ENCODE results near the gene SVEP1. TPM values are rescaled to one million over a fixed set of nuclear protein-coding genes. Genes with fewer than 3 reads are reported as not detected.
"Not testable (repeated sequence)": the region's sequence is repeated elsewhere in the genome, so short reads cannot be mapped to it uniquely, and the experiment has no call there.

The SVEP1 gene
- total RNA-seq, 4 donors from 2014 or later, result 53.8 to 97.8 (median 78.8) TPM

DNA sequence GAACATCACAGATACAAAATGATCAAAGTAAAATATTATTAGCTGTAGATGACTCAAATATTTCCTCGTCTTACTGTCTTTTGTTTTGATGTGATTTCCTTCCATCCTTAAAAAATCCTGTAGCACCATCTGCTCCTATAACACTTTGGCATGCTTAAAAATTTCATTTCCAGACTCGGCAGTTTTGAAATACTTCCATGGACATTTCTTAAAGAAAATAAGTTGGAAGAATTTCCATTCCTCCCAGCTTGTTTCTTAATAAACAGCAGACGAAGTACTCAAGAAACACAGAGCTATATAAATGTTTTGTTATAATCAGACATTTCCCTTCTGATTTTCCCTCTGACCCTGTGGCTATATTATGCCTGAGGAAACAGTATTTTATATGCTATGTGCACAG lies 41.2 kb upstream of the SVEP1 start:
- Histone ChIP-seq H3K27me3 (no peaks in the 10 kb centered on the region), H3K4me1 (peaks cover 0 to 5% (median 0%) of the 10 kb centered on the region in 4 donors)
- TF ChIP-seq EP300 (IDR thresholded peaks at IDR 0.05) (no peak), POLR2A (IDR thresholded peaks at IDR 0.05) (no peak)
- TF ChIP-seq, protein P1, sequence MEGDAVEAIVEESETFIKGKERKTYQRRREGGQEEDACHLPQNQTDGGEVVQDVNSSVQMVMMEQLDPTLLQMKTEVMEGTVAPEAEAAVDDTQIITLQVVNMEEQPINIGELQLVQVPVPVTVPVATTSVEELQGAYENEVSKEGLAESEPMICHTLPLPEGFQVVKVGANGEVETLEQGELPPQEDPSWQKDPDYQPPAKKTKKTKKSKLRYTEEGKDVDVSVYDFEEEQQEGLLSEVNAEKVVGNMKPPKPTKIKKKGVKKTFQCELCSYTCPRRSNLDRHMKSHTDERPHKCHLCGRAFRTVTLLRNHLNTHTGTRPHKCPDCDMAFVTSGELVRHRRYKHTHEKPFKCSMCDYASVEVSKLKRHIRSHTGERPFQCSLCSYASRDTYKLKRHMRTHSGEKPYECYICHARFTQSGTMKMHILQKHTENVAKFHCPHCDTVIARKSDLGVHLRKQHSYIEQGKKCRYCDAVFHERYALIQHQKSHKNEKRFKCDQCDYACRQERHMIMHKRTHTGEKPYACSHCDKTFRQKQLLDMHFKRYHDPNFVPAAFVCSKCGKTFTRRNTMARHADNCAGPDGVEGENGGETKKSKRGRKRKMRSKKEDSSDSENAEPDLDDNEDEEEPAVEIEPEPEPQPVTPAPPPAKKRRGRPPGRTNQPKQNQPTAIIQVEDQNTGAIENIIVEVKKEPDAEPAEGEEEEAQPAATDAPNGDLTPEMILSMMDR (IDR thresholded peaks at IDR 0.05), result no peak

DNA sequence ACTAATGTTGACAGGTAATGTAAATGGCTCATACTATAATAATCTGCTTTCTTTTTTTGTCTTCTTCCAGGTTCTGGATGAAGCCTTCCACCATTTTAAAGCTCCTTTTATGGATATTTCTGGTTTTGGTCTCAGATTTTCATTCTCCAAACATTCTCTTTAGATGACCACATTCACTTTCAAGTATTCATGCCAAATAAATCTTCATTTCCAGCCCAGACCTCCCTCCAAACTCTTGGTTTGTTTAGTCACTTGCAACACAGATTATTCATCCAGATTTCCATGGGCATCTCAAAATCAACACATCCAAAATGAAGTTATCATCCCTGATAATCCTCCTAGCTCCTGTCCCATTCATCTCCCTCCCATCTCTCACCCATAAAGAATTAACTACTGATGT lies 40.3 kb upstream of the SVEP1 start:
- no peak overlapping the region for H3K27ac ChIP-seq
- no peak for TF ChIP-seq POLR2A (IDR thresholded peaks at IDR 0.05)
- TF ChIP-seq EP300 (IDR thresholded peaks at IDR 0.05), result no peak
- TF ChIP-seq, protein P1 (IDR thresholded peaks at IDR 0.05), result no peak
- H3K4me3 ChIP-seq, result no peak overlapping the region
- DNase-seq (ENCODE audit: low spot score in 2 of 2), result no peak
- peaks cover 0 to 5% (median 0%) of the 10 kb centered on the region in 4 donors for H3K4me1 ChIP-seq
- no peaks in the 10 kb centered on the region for H3K27me3 ChIP-seq
- no peaks in the 10 kb centered on the region for H3K36me3 ChIP-seq
- no peaks in the 10 kb centered on the region for H3K9me3 ChIP-seq

More for the DNA sequence above, 41.2 kb upstream of the SVEP1 start:
- no peak for DNase-seq (ENCODE audit: low spot score in 2 of 2)
- Histone ChIP-seq H3K27ac (no peak overlapping the region), H3K36me3 (no peaks in the 10 kb centered on the region), H3K4me3 (no peak overlapping the region), H3K9me3 (no peaks in the 10 kb centered on the region)
- 31 to 40% methylated on average over 3 of the region's 3 CpGs for WGBS, 2 donors

DNA sequence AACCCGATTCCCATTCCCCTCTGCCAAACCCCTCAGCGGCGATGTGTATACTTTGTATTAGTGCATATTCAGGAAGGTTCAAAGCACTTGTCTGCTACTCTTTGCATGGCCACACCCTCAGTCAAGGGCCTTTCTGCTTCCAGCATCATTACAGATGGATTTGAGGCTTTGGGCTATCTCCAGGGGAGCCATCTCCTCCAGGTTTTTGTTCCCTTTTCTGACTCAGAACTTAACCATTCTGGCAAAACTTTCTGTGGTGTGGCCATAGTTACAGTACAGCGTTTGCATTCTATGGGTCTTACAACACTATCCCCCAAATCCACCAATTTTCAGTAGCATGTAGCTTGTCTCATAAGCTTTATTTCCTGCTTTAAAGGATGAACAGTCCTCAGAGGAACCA lies 36.0 kb upstream of the SVEP1 start:
- DNase-seq (ENCODE audit: low spot score in 2 of 2), result no peak
- 81 to 88% methylated on average over 4 of the region's 4 CpGs for WGBS, 2 donors
- TF ChIP-seq EP300 (IDR thresholded peaks at IDR 0.05), result no peak
- no peak for TF ChIP-seq POLR2A (IDR thresholded peaks at IDR 0.05)
- TF ChIP-seq, protein P1 (IDR thresholded peaks at IDR 0.05), result no peak
- Histone ChIP-seq H3K36me3 (no peaks in the 10 kb centered on the region), H3K27me3 (no peaks in the 10 kb centered on the region), H3K27ac (no peak overlapping the region), H3K9me3 (no peaks in the 10 kb centered on the region), H3K4me1 (no peaks in the 10 kb centered on the region), H3K4me3 (no peak overlapping the region)

DNA sequence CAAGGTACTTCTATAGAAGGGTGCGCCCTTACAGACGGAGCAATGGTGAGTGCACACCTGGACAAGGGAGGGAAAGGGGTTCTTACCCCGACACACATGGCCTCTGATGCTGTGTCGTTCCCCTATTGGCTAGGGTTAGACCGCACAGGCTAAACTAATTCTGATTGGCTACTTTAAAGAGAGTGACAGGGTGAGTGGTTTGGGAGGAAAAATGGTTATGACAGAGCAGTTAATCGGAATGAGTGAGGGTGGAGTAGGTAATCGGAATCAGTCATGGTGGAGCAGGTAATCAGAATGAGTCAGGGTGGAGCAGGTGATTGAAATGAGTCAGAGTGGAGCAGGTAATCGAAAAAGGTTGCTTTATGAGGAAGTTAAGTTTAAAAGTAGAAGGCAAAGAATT lies 35.0 kb upstream of the SVEP1 start:
- not testable (repeated sequence) for H3K27ac ChIP-seq; H3K36me3 ChIP-seq; DNase-seq (ENCODE audit: low spot score in 2 of 2); H3K27me3 ChIP-seq; H3K9me3 ChIP-seq; H3K4me1 ChIP-seq; H3K4me3 ChIP-seq
- 89 to 90% methylated on average over 8 of the region's 8 CpGs for WGBS, 2 donors

DNA sequence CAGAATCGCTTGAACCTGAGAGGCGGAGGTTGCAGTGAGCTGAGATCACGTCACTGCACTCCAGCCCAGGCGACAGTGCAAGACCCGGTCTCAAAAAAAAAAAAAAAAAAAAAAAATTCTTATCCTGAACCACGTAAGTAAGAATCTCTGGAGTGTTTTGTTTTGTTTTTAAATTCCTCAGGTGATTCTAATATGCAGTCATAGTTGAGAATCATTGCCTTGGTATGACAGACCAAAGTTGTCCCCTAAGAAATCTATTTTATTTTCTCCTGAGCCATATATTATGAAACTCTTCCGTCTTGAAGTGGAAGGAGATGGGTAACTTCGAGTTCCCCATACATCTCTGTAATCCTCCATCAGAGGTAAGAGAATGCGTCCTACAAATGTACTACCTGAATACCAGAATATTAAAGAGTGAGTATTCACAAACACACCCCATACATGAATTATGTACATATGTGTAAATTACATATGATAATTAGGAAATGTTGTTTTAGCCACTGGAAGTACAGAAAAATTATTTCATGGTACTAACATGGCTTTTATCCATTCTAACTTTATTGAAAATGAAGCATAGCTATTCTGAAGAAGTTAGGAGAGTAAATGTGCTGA lies 26.7 kb upstream of the SVEP1 start:
- Histone ChIP-seq H3K4me3 (no peak overlapping the region), H3K27me3 (no peaks in the 10 kb centered on the region), H3K4me1 (no peaks in the 10 kb centered on the region), H3K36me3 (no peaks in the 10 kb centered on the region), H3K9me3 (no peaks in the 10 kb centered on the region), H3K27ac (no peak overlapping the region)
- WGBS, 2 donors, result 83 to 85% methylated on average over 9 of the region's 9 CpGs
- DNase-seq (ENCODE audit: low spot score in 2 of 2), result no peak
- TF ChIP-seq EP300 (IDR thresholded peaks at IDR 0.05), result no peak
- no peak for TF ChIP-seq POLR2A (IDR thresholded peaks at IDR 0.05)
- TF ChIP-seq, protein P1 (IDR thresholded peaks at IDR 0.05), result no peak

DNA sequence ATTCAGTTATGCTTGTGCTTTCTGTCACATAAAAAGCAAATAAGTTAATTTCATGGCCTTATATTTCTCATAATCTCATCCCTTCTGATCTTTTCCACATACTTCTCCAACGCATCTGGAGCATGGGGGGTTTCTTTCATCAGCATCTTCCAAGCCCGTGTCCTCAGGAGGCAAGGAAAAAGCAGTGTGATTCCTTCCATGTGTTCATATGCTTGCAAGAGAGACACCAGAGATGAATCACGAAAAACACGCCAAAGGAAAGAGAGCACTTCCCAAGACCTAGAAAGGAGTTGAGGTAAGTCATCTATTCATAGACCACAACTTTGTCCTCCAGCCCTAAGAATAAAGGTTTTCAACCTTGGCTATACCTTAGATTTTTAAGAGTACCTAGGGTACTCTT lies 26.0 kb upstream of the SVEP1 start:
- H3K9me3 ChIP-seq, result no peaks in the 10 kb centered on the region
- no peak for DNase-seq (ENCODE audit: low spot score in 2 of 2)

More for the DNA sequence above, 26.0 kb upstream of the SVEP1 start:
- 67 to 68% methylated on average over 4 of the region's 4 CpGs for WGBS, 2 donors
- H3K4me3 ChIP-seq, result no peak overlapping the region
- no peaks in the 10 kb centered on the region for H3K27me3 ChIP-seq
- H3K36me3 ChIP-seq, result no peaks in the 10 kb centered on the region
- no peak overlapping the region for H3K27ac ChIP-seq
- no peaks in the 10 kb centered on the region for H3K4me1 ChIP-seq
- no peak for TF ChIP-seq EP300 (IDR thresholded peaks at IDR 0.05)
- no peak for TF ChIP-seq POLR2A (IDR thresholded peaks at IDR 0.05)
- TF ChIP-seq, protein P1 (IDR thresholded peaks at IDR 0.05), result no peak
